Measurements from ENCODE around the gene UQCR11.
"Not testable (repeated sequence)": the region's sequence is repeated elsewhere in the genome, so short reads cannot be mapped to it uniquely, and the experiment has no call there.

The UQCR11 gene

DNA sequence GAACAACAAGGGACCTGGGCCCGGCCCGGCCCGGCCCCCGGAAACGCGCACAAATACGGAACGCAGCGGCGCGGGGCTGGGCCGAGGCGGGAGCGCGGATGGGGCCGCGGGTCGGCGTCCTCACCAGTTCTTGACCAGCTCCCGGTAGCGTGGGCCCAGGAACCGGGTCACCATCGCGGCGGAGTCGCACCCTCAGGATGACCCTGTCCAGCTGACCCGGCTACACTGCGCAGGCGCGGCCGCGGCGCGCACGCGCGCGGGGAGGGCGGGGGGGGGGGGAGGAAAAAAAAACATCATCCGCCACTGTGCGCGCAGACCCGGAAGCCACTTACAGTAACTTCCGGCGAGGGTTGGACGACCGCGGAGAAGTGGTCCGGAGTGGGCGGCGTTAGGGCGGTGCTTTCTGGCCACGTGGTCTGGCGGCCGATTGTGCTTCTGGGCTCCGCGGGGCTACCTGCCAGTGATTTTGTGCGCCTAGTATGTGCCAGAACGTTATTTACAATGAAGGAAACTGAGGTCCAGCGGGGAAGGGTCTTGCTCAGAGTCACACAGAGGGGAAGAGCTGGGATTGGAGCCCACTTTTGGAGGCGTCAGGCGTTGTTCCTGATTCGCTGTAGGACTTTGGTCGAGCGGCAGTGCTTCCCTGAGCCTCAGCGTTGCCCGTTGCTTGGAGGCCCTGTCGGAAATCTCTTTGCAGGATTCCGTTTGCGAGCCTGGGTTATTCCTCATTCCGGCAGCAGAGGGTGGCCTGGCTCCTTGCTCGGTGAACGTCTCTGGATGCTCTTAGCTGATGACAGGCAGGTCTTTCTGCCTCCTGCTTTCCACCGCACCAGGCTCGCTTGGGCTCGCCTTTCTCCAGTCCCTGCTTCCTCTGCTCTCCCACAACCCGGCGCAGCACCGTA is at the start of gene UQCR11:
Gene UQCR11, minus strand, starts transcription at position 227 of the 902 bp plus-strand sequence. Its CDS starts 53 bp downstream, at position 174.
- DNase-seq (ENCODE audit: low spot score): peak; percentile 98

GRCh38 chr19:1654178-1654792 is 49.0 kb upstream of the UQCR11 start:
- no peak for DNase-seq (ENCODE audit: low spot score)

GRCh38 chr19:1653300-1653628 is 48.0 kb upstream of the UQCR11 start:
- DNase-seq (ENCODE audit: low spot score): no peak

DNA sequence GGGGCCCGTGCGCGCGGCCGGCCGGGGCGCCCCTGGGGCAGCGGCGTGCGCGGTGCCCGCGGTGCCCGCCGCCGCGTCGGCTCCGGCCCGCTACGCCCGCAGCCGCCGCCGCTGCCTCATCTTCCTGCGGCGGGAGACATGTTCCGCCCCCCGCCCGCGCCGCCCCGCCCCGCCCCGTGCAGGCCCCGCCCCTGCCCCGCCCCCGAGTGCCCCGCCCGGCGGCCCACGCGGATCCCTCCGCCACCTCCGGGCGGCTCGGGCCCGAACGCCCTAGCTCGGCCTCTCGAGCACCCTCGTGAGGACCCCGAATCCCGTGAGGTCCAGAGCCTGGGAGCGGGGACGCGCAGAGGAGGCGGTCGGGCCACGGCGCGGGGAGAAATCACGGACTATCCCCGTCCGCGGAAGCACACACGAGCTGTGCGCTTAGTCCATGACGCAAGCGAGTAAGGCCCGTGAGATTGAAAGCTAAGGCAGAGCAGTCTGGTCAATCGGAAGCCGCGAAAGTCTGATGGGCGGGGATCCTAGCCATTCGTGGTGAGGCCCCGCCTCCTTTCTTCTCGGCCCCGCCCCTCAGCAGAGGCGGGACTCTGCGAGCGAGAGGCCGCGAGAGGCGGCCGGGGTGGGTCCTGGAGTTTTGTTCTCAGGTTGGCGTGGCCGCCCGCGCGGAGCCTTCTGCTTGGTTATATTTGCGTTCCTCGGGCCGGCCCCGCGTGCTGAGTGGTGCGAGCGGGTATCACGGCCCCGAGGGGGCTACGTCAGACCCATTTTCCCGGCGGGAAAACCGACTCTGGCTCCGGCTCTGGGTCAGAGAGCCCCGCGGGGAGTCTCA is 47.4 kb upstream of the UQCR11 start, which contains the start of gene TCF3:
Gene TCF3, minus strand, starts transcription at position 145 of the 829 bp plus-strand sequence. CDS start 2,367 bp downstream, outside the sequence.
- DNase-seq (ENCODE audit: low spot score): peak; percentile 100

DNA sequence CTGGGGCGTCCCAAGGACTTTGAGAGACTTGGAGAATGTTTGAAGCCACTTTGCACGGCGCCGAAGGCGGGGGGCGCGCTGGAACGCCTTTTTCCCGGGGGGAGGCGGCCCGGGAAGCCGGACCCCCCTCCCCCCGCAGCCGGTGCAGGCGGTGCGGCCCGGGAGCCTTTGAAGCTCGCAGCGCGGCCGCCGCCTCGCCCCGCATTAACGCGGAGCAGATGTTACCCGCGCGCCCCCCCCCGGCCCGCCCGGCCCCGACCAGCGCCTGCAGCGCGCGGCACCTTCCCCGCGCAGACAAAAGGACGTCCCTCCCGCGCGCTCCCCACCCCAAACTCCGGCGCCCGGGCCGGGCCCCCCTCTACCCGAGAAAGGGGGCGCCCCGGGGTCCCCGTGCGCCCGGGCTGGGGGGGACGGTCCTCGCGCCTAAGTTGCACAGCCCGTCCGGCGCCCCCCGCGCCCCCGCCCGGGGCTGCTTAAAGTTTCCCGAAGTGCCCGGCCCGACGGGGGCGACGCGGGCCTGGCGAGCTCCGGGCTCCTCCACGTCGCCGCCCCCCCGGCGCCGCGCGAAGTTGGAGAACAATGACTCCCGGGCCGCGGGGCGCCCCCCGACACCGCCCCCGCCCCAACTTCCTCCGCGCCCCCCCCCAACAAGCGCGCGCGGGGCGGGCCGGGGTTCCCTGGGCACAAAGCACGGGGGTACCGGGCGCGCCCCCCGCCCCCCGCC is 46.5 kb upstream of the UQCR11 start:
- DNase-seq (ENCODE audit: low spot score): no peak

DNA sequence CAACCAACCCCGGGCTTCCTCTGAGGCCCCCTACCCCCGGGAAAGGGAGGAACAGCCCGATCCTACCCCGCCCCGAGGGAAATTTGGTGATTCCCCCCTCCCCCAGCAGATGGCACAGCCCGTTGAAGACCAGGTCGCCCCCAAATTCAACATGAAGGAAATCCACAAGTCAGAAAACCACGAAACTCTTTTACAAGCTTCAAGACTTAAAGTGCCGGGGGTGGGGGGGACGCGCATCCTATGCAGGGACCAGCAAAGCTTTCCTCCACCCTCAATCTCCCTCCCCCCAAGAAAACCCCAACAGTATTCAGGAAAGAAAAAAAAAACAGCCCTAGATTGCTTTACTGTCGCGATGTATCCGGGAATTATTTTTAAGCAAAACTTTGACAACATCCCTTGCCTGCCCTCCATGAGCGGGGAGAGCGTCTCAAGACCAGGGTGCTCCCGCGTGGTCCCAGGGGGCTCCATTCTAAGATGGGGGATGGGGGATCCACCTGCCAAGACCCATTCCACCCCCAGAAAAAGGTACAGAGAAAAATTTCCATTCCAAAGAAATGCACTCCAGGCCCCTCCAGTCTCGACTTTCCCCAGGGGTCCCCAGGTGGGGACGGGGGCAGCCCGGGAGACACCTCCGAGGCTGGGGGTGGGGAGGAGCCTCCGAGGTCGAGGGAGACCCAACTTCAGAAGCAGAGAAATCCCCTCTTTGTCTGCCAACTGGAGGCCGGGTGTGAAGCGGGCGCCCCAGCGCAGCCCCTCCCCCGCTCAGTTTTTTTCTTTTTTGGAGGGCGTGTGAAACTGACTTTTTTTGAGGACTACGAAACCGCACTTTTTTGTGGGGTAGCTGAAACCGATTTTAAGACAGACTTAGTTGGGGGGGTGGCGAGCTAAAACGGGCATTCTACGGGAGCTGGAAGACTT is 45.6 kb upstream of the UQCR11 start:
- no peak for DNase-seq (ENCODE audit: low spot score)

DNA sequence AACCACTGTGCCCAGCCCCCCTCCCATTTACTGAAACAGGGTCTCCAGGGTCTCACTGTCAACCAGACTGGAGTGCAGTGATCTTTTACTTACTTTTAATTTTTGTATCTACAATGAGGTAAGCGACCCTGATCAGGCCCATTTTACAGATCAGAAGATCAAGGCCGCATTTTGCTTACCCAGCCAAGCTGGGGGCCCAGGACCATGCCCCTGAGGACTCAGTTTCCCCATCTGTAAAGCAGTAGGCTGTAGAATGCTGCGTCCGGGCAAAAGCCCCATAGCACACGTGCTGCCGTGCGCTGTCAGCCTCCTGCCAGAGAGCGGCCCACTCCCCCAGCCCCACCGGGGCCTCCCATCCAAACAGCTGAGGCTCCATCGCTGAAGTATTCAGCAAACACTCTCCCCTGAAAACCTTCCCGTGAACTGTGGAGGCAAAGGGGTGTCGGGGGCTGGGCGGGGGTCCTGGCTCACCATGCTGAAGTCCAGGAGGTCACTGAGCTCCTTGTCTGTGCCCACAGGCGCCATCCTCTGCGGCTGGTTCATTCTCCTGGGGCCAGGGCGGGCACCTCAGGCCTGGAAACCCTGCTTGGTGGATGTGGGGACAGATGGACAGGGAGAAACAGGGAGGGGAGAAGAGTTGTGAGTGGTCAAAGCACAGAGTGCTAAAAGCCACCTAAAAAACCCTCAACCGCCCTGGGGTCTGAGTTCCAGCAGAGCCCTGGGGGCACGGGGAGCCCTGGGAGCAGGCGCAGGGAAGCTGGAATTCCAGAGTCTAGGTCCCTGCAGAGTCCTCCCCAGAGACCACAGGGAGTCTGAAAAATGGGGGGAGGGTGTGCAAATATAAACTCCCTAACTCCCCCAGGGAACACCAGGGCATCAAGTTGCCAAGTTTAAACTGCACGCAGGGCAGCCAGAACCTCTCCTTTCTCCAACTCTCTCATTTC is 44.7 kb upstream of the UQCR11 start:
- no peak for DNase-seq (ENCODE audit: low spot score)

DNA sequence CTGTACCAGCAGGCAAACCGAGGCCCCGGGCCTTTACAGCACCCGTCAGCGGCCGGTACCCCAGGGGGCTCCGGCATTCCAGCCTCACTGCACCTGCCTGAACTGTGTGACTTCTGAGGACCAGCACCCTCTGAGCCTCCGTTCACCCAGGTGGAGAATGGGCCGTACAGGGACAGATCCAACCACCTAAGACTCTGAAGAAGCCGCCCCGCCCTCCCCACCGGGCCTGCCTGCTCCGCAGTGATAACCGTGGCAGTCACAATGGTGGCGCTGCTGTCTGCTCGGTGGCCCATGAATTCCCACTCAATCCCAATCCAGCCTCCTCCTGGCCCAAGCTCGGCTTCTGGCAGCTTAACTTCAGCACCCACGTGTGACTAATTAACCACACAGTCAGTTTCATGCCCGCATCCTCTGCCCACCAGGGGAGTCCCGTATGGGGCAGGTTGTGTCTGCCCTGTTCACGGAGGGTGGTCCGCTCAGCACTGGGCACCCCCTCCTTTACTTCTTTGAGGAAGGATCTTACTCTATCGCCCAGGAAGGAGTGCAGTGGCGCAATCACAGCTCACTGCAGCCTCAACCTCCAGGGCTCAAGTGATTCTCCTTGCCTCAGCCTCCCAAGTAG is 43.8 kb upstream of the UQCR11 start:
- no peak for DNase-seq (ENCODE audit: low spot score)

- no peak for DNase-seq (ENCODE audit: low spot score)
Observed at GRCh38 chr19:1648459-1648849, 43.2 kb upstream of the UQCR11 start.

DNA sequence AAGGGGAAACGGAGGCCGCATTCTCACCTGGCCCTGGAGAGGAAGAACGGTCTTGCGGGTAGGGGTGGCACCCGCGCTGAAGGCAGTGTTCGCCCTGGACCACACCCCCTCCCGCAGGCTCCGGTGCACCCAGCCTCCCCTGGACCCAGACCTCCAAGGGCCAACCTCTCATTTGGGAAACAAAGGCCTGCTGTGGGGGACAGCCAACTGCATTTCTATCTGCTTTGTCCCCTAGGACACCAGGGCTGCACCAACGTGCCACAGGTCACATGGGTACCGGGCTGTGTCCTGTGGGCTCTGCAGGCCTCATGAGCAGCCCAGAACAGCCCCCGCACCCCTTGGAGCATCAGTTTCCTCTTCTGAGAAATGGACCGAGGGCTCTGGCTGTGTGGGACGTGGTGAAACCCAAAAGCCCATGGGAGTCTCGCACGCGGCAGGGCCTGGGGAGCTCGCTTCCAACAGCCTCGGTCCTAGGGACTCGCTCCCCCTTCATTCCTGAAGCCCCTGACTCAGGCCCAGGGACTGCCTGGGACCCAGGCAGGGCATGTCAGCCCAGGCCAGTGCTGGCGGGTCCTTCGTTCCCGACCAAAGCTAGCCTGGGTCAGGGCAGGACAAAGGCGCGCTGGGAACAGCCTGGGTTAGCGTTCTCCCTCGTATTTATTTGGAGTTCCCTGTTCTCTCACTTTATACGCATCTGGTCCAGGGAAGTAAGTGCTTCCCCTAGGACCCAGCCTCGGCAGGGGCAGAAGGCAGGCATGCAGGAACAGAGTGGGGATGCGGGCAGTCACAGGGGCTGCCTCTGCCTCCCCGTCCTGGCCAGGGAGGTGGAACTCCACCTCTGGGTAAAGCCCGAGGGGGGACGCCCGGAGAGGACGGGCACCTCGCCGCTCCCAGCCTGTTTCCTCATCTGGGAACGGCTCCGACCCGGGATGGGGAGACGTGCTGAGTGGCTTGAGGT is 42.5 kb upstream of the UQCR11 start:
- no peak for DNase-seq (ENCODE audit: low spot score)

- no peak for DNase-seq (ENCODE audit: low spot score)
Observed at GRCh38 chr19:1646659-1647453, 41.6 kb upstream of the UQCR11 start.

DNA sequence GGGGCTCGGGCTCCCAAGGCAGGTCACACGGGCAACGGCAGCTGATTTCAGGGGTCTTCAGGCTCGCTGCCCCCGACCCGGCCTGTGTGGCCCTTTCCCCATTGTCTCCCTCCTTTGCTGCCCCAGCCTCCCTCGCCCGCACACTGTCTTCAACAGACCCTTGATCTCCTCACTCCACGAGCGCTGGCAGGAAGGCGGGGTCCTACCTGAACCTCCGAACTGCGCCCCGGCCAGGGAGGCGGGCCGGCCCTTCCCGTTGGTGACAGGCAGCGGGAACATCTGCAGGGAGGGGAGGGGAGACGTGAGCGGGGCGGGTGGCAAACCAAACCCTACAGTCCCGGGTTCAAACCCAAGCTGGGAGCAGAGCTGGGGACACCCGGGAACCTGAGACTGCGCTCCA is 40.9 kb upstream of the UQCR11 start:
- no peak for DNase-seq (ENCODE audit: low spot score)

GRCh38 chr19:1645299-1645698 is 40.0 kb upstream of the UQCR11 start:
- no peak for DNase-seq (ENCODE audit: low spot score)

DNA sequence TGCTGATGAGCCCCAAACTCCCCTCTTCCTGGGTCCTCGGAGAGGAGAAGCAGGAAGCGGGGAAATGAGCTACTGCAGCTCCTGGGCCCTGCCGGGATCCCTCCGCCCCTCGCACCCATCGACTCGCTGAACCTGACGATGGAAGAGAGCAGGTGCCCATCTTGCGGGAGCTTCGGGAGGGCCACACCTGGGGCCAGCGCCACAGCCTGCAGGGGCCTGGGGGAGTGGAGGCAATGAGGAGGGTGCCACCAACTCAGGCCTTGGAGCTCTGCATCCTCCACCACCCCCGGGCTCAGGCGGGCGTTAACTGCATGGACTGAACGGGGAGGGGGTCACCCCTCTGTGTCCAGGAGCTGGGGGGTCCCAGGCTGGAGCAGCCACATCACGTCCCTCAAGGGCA is 38.8 kb upstream of the UQCR11 start:
- DNase-seq (ENCODE audit: low spot score): no peak

- DNase-seq (ENCODE audit: low spot score): not testable (repeated sequence)
Observed at GRCh38 chr19:1640893-1641448, 35.7 kb upstream of the UQCR11 start.

- no peak for DNase-seq (ENCODE audit: low spot score)
Observed at GRCh38 chr19:1636325-1637236, 31.3 kb upstream of the UQCR11 start.

All from COLO829 (cell line).